Fibroblast of upper back skin (primary cell): ENCODE results near the gene CIROP.
"Not testable (repeated sequence)": the region's sequence is repeated elsewhere in the genome, so short reads cannot be mapped to it uniquely, and the experiment has no call there.

Experiments used
- DNase-seq: peaks from one replicate; pipeline ENCODE4 v3.0.0-alpha.2; 2013

CIROP gene

DNA sequence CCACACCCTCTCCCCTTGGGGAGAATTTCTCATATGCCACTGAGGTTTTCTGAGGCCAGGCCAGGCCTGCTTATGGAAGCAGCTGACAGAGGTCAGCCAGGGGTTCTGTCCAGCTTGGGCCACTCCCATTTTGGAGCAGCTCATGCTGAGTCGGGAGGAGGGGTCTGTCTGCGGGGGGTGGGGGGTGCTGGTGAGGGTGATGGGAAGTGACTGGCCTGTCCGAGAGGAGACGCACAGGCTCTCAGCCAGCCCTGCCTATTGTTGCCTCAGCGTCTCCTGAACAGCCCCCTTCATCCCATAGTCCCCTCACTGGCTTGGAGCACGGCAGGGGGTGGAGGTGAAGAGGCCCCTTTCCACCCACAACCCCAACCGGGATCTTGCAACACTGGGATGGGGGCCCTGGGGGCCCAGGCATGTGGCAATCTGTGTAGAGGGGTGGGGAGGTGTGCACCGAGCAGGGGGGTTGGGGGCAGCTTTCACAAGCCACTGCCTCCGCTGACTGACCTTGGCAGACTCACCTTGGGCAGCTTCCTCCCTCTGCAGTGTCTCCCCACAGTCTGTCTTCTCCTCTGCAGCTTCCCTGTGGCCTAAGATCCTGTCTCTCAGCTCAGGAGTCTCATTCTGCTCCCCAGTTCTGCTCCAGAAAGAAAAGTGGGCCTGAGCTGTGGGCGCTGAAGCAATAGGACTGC is 8.8 kb upstream of the CIROP start:
- DNase-seq, result peak; percentile 38

DNA sequence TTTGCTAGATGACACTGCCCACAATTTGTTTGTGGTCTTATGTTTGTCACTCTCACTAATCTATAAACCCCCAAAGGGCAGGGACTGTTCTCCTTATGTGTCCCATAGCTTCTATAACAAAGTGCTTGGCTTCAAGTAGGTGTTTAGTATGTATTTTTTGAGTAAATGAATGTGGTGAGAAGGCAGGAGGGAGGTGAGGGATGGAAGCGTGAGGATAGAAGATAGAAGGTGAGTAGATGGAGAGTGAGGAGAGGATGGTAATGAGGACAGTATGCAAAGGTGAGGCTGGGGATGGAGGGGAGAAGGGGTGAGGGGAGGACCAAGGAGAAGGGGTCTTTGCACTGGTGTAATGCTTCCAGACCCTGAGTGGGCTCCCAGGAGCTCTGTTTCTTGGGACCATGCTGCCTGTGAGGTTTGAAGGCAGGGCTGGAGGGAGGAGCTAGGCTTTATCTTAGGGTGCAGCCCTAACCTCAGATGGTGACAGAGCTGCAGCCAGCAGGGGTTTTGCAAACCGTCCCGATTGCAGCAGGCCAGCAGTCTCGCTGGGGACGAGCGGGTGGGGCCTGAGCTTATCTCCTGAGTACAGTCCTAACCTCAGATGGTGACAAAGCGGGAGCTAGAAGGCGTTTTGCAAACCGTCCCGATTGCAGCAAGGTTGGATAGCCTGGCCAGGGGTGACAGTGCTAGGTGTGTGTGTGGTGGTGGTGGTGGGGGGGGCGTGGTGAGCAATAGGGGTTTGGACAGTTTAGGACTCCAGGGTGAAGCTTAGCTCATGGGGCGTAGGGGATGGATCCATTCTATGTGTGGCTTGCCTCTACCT is 7.8 kb upstream of the CIROP start:
- DNase-seq, result no peak

DNA sequence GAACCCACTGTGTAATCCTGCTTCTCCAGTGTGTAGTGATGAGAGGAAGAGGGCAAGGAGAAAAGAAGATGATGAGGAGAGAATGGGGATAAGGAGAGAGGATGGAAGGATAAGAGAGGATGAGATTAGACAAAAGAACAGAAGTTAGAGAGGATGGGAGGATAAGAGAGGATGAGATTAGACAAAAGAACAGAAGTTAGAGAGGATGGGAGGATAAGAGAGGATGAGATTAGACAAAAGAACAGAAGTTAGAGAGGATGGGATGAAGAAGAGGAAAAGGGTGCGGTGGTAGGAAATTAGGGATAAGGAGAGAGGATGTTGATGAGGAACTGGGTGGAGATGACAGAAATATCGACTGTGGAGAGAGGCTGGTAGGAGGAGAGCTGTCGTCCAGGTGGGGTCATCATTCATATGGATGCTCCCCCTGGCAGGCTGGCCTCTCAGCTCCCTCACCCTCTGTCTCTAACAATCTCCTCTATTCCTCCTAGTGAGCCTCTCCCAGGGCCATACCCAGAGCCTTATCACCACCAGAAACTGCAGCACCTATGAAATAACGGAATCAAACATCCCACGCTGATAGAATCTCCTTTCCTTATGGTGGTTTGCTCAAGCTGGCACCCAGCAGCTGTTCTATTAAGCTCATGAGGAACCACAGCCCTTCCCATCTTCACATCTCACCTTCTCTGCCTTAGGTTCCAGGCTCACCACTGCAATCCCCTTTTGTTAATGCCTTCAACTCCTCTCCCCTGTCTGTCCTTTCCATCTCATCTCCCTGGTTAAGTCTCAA is 6.0 kb upstream of the CIROP start:
- DNase-seq, result no peak

DNA sequence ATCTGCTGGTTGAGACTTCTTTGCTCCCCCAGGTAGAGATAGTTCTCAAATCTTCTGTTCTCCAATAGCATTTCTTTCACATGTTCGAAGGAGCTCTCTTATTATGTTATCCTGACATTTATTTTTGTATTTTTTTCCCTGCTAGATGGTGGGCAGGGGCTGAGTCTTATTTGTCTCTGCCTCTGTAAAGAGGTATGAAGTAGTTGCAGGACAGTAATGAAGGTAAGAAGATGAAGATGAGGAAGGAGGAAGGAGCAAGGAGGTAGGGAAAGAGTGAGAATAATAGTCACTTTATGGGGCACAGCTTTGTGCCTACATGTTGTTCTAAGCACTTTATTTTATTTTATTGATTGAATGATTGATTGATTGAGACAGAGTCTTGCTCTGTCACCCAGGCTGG is 5.0 kb upstream of the CIROP start:
- DNase-seq, result no peak

DNA sequence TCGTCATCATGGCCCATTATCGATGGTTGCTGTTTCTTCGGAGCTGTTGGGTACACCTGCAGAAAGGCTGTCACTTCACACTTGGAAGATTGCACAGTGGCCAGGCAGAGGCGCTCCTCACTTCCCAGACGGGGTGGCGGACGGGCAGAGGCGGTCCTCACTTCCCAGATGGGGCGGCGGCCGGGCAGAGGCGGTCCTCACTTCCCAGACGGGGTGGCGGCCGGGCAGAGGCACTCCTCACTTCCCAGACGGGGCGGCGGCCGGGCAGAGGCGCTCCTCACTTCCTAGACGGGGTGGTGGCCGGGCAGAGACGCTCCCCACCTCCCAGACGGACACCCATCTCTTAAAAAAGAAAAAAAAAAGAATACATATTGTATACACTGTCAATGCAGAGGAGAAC is 3.4 kb upstream of the CIROP start:
- not testable (repeated sequence) for DNase-seq

DNA sequence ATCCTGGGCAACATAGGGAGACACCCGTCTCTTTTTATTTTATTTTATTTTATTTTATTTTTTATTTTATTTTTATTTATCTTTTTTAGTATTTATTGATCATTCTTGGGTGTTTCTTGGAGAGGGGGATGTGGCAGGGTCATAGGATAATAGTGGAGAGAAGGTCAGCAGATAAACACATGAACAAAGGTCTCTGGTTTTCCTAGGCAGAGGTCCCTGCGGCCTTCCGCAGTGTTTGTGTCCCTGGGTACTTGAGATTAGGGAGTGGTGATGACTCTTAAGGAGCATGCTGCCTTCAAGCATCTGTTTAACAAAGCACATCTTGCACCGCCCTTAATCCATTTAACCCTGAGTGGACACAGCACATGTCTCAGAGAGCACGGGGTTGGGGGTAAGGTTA is 2.8 kb upstream of the CIROP start:
- DNase-seq, result not testable (repeated sequence)

DNA sequence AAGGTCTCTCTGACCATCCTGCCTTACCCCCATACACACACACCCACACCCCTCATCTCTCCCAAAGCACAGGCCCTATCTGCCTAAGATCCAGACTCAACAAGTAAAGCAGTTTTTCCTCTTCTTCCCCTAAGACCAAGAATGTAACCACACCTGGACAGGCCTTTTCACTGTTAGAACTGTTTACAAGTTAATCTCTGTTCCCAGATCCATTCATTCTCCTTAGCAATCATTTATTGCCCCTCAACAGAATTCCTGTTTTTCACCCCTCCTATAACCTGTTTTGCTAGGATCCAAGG is 1.9 kb upstream of the CIROP start:
- DNase-seq, result no peak

DNA sequence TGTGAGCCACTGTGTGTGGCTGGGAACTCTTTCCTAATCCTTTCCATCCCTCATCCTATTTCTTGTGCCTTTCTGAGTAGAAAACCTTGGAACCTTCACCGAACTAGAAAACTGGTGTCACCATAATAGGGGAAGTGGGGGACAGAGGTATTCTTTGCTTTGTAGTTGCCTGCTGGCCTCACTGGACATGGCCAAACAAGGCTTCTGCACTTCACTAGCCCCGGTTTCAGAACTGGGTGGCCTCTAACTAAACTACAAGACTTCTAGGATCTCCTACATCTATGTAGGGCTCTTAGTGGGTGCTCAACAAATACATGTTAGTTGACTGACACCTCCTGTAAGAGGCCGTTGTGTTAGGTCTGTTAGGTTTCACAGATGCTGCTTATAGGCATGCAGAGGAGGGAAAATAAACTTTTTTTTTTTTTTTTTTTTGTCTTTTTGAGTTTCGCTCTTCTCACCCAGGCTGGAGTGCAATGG is 597 bp upstream of the CIROP start:
- no peak for DNase-seq

DNA sequence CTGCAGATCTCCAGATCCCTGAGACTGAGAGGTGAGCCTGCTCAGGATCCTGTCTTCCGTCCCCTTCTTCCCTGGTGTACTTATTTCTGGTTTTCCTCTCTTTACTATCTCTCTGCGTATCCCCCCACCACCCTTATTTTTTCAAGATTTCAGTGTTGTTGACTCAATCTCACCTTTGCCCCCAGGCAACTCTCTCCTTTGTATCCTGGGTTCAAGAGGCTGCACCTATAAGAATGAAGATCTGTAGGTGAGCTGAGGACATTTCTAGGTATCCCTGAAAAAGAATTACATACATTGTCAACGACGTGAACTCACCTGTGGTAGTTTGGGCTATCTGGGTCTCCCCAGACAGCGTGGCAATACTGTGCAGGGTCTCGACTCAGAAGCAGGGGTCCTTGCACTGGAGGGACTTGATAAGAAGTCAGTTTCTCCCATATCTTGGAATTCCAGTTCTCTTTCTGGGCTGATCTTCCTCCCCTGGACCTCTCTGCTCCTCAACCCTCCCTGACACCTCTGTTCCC is 659 bp downstream of the CIROP start:
- DNase-seq, result no peak

DNA sequence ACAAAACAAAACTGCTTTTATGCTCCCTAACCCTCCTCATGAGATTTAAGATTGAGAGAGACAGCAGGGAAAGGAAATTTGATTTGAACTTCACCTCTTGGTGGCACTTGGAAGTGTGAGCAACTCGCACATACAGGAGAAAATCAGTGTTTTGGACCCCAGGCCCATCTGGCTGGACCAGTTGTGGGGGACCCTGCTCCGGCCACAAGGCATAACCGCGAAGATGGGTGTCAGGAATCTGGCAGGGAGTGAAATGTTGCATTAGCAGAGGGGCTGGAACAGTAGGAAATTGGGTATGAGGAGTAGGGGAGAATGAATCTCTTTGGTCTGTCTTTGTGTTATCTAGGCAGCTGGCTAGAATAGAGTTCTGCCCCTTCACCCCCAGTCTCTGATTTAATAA is 1.2 kb downstream of the CIROP start:
- no peak for DNase-seq

DNA sequence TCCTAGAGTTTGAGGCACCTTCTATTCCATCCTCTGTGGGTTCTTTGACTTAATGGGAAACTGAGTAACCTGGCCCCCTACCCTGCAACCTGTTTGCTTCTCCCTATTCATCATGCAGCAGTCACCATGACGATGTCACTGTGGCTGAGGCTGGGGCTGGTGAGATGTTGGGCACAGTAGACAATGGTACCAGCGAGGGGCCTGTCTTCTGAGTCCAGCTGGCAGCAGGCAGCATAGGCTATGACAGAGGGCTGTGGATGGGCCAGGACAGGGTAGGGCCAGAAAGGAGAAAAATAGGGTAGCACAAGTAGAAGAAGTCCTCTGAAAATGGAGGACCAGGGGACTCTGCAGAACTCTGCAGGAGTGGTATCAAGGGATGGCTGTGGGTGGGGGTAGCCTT is 2.0 kb downstream of the CIROP start:
- DNase-seq, result no peak

DNA sequence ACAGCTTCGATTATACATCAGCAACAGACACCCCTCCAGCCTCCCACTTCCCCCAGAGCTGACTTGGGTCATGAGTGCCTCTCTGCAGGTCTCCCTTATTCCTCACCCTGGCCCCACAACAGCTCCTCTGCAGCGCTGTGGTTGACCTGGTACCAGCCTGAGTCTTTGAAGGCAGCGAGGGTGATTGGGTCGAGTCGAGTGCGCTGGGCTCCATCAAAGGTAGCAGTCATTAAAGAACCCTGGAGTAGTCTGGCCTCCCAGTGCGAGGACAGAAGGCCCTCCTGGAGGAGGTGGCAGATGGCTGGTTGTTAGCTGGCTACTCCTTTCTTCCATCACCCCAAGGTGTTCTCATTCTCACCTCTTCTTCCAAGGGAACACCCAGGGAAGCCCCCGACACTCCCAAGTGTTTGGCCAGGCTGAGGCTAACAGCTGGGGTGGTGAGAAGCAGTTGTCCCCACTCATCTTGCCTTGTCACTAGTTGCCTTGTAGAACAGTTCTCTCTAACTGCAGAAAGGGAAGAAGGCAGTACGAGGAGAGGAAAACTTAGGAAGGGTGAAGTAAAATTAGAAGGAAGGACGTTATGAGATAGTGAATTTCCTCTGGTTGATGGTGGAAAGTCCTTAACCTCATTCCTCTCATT is 2.7 kb downstream of the CIROP start:
- no peak for DNase-seq

DNA sequence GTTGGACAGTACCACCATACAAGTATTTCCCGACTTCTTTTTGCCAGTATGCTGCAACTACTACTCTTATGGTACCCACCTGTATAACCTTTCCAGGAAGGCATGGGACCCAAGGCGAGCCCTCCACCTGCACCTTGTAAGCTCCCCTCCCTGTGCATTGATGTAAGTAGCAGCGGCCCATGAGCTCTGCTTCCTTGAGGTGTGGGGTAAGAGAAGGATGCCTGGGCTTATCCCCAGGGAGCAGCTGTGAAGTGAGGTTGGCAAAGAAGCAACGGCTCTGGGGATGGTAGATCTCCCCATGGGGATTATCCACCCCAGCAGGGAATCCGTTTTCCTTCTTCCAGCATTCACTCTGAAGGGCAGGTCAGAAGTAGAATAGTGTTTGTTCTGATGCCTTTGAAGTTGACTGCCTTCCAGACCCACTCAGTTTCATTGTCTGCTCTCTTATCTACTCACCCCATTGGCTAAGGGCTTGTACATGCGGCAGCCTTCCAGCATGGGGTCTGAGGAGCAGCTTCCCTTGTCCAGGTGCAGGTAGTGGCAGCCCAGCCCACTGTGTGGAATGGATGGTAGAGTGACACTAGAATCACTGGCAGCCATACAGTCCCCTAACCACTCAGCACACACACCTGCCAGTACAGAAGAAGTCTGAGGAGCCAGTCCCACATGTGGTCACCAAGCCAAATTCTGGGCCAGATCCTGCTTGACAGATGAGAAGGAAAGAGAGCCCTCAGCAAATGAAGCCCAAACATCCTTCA is 3.4 kb downstream of the CIROP start:
- DNase-seq, result no peak

DNA sequence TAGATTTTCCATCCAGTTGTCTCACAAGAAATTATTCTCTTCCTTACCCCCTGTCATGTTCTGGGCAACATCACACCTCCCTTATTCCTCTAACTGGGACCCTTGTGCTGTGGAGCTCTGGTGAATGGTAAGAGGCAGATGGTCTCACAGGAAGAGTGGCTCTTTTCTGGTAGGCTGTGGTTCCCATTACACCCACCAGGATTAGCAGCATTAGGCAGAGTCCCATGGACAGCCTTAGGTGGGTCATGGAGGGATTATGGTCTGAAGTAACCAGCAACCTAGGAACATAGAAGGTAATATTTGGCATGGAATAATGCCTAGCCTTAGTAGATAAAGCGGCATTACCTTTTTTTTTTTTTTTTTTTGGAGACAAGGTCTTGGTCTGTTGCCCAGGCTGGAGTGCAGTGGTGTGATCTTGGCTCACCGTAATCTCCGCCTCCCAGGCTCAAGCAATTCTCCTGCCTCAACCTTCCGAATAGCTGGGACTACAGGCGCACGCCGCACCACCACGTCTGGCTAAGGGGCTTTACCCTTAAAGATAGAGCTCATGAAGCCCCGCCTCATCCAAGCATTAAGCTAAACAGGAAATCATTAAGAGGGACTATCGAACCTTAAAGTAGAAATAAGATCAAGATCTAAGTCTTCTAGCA is 5.5 kb downstream of the CIROP start:
- DNase-seq, result no peak

DNA sequence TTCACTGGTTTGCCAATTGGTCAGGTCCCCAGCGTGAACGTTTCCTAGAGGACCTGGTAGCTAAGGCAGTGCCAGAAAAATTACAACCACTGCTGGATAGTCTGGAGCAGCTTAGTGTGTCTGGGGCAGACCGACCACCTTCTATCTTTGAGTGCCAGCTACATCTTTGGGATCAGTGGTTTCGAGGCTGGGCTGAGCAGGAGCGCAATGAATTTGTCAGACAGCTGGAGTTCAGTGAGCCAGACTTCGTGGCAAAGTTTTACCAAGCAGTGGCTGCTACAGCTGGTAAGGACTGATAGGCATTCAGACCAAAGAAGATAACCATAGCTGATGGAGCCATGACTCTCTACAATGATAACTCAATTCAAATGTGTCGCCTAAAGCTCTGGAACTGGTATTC is 7.0 kb downstream of the CIROP start:
- DNase-seq, result no peak

DNA sequence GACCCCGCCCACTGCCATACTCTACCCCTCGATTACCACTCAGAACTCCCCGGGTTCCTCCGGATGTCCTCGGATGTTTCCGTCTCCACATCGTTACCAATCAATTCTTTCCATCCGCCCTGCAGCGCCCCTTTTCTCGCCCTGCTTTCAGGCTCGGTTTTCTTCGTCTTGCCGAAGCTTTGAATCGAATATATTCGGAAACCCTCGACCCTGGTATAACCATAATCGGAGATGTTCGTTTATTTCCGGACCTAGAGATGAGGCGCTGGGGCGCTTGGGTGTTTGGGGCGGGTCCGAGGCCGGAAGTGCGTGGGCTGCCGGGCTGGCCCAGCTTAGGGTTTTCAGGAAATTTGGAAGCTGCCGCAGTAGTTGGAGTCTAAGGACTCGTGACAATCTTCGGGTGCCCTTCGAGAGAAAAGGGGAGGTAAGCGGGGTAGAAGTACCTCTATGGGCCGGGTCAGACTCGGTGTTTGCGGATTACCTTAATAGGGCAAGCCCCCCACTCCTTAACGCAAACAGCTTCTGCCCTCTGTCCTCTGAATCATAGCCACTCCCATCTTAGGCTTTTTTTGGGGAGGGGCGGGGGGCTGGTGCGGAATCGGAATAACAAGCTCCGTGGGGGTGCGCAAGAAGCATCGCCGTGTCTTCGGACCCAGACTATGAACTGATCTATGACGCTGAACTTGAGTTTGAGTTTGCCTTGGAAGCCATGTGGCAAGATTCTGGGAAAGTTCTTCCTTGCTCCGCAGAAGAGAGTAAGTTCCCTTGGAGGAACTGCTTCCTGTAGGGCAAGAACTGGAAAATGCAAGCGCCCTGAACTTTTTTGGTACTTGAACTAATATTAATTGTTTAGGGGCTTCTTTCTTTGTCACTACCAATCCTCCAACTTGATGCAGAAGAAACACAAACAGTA is 9.3 kb downstream of the CIROP start, which contains the start of gene C14orf119:
Gene C14orf119 (plus strand): TSS at position 310 of the 913 bp plus-strand sequence. CDS start 2,154 bp downstream, outside the sequence.
- DNase-seq, result peak; percentile 100

DNA sequence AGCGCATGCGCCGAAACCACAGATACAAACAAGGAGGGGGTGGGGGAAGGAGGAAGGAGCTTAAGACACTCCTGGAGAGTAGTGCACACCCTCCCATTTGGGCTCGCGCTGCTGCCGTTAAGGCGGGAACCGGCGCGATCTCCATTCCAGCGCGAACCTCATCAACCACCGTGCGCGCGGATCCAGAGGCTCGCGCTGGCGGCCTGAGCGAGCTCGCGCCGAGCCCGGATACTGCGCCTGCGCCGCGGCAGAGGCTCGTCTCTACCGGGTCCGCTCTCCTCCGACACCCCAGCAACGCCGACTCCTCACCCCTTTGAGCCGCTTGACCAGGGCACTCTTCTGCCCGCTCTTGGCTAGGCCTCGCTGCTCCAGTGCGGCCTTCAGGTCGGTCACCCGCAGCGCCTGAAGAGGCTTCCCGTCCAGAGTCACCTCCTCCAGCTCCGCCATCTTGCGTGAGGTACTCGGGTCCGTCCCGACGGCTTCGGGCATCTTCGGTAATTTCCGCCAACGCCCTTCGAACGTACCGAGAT is 10.1 kb downstream of the CIROP start, which contains the start of gene ACIN1:
Gene ACIN1 (minus strand): TSS at position 471 of the 530 bp plus-strand sequence. CDS start 24 bp downstream, at position 447.
- peak; percentile 91 for DNase-seq

DNA sequence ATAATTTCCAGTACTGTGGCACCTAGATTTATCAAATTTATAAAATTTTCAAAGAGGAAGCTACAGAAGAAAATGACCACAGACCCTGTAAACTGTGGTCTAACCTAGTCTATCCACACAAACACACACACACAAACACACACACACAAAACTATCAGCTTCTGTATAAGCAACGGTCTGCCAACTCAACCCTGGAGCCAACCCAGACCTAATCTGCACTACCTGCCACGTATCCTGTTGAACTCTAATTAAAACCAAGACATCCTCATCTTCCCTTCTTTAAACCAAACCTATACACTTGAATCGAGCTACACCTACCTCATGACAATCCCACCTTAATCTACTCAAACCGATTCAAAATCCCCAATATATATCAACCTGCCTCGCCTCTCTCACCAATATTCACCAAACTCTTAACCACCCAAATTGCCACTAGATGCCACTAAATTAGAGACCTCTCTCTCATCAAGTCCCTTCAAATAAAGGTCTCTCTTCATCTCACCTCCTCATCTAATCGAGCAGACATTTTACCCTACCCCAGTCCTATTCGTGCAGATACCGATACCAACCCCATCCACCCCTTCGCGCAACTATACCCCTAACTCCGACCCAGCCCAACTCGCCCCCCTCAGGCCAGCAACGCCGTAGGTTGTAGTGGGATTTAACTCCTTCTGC is 10.7 kb downstream of the CIROP start:
- DNase-seq, result no peak

DNA sequence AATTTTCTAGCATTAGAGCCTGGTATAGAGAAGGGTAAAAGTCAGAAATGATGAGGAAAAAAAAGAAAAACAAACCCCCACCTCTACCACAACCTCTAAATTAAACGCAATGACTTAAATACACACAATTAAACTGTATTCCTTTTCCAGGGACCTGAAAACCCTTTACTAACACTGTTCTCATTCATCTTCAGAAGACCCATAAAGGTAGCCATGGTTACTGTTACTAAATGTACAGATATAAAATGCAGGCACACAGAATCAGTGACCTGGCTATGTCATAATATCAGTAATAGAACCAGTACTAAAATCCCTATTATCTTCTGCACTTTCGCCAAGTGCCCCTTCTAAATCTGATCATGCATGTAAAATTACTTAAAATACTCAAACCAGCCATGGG is 11.3 kb downstream of the CIROP start:
- DNase-seq, result no peak
